Progenitor cell of endocrine pancreas (in vitro differentiated cells): ENCODE measurements around the gene HNRNPDL. TPM values are rescaled to one million over a fixed set of nuclear protein-coding genes. Genes with fewer than 3 reads are reported as not detected.

ENCODE experiments used
- DNase-seq: peaks from one replicate; pipeline ENCODE4 v3.0.0; 2021; ENCODE audit warnings: low spot score; ENCODE audit not compliant: unreplicated experiment
- H3K27ac Mint-ChIP-seq: 2 replicates; pipeline ENCODE4 v1.8.0; 2021; ENCODE audit warnings: mild to moderate bottlenecking, moderate library complexity, mixed read lengths
- H3K27me3 Mint-ChIP-seq: 2 replicates; pipeline ENCODE4 v1.8.0; 2021; ENCODE audit warnings: mixed read lengths
- H3K36me3 Mint-ChIP-seq: 2 replicates; pipeline ENCODE4 v1.8.0; 2022; ENCODE audit warnings: mixed read lengths; ENCODE audit not compliant: insufficient read depth
- H3K4me1 Mint-ChIP-seq: 2 replicates; pipeline ENCODE4 v1.8.0; 2021; ENCODE audit warnings: low read depth, mixed read lengths
- H3K4me3 Mint-ChIP-seq: 2 replicates; pipeline ENCODE4 v1.8.0; 2021; ENCODE audit warnings: low read depth, mild to moderate bottlenecking, moderate library complexity, mixed read lengths
- H3K9me3 Mint-ChIP-seq: 2 replicates; pipeline ENCODE4 v1.8.0; 2021; ENCODE audit warnings: low read depth, mixed read lengths
- total RNA-seq: library from RNA; stranded (reverse); gene quantifications from 2 replicates; pipeline ENCODE4 v1.2.1, GENCODE V29; 2021
- TF ChIP-seq, protein P1 (sequence below): fragments of 200-600 bp; sonication (generic); IDR thresholded peaks from one replicate; pipeline ENCODE4 v1.5.0; 2021; ENCODE audit warnings: antibody characterized with exemption, mild to moderate bottlenecking; ENCODE audit not compliant: unreplicated experiment

The HNRNPDL gene
- total RNA-seq, 1 donor from 2014 or later: 549 TPM

DNA sequence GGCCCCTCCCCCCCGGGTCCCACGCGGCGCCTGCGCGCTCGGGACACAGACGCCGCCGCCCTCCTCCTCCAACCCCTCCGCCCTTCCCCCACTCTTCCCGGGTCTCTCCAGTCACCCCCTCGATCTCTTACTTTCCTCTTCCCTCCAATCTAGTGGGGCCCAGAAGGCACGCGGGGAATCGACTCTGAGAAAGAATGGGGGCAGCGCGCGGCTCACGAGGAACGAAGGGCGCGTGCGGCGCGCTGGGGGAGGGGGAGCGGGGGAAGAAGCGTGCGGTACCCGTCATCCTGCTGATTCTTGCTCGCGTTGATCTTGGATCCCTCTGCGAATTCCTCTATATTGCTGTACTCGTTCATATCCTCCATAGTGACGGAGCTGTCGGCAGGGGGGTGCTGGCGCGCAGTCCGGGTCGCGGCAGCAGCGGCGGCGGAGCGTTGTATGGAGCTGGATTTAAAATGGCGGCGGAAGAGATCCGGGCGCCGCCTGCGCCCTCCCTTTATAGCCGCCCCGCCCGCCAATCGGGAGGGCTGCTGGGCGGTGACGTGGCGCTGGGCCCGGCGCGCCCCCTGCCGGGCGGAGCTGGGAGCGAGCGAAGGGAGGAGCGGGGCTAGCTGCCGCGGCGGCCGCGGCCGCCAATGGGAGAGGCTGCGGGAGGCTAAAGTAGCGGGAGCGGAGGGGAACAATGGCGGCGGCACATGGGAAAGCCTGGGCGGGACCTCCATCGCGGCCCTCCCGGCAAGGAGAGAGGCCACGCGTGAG lies 1.1 kb downstream of the HNRNPDL start:
- Mint-ChIP-seq H3K27ac (peak overlapping the region; percentile 100), H3K4me3 (peak overlapping the region; percentile 100), H3K4me1 (peaks cover 31% of the 10 kb centered on the region), H3K36me3 (peaks cover 51% of the 10 kb centered on the region), H3K27me3 (no peaks in the 10 kb centered on the region), H3K9me3 (no peaks in the 10 kb centered on the region)
- TF ChIP-seq, protein P1, sequence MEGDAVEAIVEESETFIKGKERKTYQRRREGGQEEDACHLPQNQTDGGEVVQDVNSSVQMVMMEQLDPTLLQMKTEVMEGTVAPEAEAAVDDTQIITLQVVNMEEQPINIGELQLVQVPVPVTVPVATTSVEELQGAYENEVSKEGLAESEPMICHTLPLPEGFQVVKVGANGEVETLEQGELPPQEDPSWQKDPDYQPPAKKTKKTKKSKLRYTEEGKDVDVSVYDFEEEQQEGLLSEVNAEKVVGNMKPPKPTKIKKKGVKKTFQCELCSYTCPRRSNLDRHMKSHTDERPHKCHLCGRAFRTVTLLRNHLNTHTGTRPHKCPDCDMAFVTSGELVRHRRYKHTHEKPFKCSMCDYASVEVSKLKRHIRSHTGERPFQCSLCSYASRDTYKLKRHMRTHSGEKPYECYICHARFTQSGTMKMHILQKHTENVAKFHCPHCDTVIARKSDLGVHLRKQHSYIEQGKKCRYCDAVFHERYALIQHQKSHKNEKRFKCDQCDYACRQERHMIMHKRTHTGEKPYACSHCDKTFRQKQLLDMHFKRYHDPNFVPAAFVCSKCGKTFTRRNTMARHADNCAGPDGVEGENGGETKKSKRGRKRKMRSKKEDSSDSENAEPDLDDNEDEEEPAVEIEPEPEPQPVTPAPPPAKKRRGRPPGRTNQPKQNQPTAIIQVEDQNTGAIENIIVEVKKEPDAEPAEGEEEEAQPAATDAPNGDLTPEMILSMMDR: peak; percentile 97
- DNase-seq: peak; percentile 95

DNA sequence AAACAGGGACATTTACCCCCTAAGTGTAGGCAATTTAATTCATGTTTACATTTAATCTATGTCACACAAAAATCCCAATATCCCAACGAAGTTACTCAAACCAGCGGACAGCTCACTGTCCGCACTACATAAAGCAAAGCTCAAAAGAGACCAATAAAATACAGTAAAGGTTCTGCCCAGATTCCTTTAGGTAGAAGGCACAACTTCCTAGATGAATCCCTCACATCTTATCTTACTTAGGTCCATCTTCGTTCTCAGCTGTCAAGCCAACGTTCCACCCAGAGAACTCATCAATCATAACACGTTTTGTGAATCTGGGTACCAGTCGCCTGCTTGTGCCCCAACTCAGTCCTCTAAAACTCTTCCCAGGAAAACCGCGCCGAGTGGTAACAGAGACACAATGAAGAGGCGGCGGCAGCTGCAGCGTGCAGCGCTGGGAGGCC lies 1.7 kb downstream of the HNRNPDL start:
- TF ChIP-seq, protein P1: no peak
- peaks cover 31% of the 10 kb centered on the region for H3K4me1 Mint-ChIP-seq
- H3K27me3 Mint-ChIP-seq: no peaks in the 10 kb centered on the region
- no peaks in the 10 kb centered on the region for H3K9me3 Mint-ChIP-seq
- H3K4me3 Mint-ChIP-seq: peak overlapping the region; percentile 100
- peak overlapping the region; percentile 100 for H3K27ac Mint-ChIP-seq
- no peak for DNase-seq
- peaks cover 54% of the 10 kb centered on the region for H3K36me3 Mint-ChIP-seq

DNA sequence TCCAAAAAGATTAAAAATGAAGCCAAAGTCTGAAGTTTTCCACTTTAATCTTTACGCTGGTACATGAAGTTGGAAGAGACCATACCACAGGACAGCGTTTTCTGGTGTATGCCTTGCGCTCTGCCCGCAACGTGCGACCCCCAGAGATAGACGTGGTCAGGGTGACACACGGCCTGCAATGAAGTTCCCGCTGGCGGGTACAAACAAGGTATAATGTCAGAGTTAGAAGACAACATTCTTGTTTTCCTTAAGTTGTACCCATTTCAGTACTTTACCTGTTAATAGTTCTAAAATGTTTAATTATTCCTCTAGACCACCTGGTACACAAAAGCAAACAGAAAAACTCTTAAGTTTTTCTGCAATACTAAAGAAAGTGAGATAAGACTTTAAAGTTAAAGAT lies 4.8 kb downstream of the HNRNPDL start:
- H3K27me3 Mint-ChIP-seq: no peaks in the 10 kb centered on the region
- H3K36me3 Mint-ChIP-seq: peaks cover 60% of the 10 kb centered on the region
- H3K27ac Mint-ChIP-seq: peak overlapping the region; percentile 52
- H3K4me3 Mint-ChIP-seq: peak overlapping the region; percentile 19
- H3K9me3 Mint-ChIP-seq: no peaks in the 10 kb centered on the region
- DNase-seq: no peak
- TF ChIP-seq, protein P1: no peak
- peaks cover 25% of the 10 kb centered on the region for H3K4me1 Mint-ChIP-seq

DNA sequence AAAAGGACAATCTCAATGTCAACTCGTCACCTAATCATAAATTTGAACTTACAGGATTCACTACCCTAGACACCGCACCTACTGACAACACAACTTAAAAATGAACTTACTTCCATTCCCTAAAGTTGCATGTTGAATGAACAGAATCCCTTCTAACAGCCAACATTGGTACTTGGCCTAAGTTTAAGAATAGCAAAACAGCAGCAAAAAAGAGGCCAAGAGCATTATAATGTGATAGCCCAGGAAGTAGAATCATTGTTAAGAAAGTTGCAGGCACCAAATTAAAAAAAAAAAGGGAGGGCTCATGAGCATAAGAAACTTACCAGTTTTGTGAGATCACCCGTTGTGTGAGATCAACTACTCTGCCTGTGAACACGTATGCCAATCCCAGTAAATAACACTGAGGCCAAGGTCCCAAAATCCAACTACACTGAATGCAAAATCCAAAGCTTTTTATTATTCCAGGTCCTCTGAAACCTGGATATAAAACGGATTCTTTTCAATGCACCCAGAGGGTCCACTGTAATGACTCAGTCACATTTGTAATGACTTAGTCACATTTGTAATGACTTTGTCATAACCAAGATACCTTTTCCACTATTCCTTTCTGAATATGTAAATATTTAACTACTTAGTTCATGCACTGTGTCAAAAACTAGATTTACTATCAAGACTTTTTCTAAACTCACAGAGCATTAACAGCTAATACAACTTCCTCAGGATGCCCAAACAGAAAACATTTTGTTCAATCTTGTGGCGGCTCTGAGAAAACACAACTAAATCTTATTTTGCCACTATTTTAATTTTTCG lies 6.8 kb downstream of the HNRNPDL start:
- peak overlapping the region; percentile 91 for H3K27ac Mint-ChIP-seq
- DNase-seq: no peak
- TF ChIP-seq, protein P1: no peak
- no peaks in the 10 kb centered on the region for H3K9me3 Mint-ChIP-seq
- no peak overlapping the region for H3K4me3 Mint-ChIP-seq
- H3K36me3 Mint-ChIP-seq: peaks cover 54% of the 10 kb centered on the region
- no peaks in the 10 kb centered on the region for H3K27me3 Mint-ChIP-seq
- H3K4me1 Mint-ChIP-seq: peaks cover 25% of the 10 kb centered on the region

DNA sequence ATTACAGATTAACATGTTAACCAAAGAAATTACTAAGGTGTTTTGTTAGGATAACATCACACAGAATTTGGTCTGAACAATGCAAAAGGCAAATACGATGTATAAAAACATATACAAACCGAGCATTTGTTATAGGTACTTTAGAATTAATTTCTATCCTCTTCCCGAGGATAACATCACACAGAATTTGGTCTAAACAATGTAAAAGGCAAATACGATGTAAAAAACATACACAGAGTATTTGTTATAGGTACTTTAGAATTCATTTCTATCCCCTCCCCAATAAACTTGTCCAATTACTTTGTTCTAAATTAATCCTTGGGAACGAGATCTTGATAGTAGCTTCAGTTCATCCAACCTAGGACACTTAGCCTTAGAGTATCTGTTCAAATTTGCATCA lies 7.6 kb downstream of the HNRNPDL start:
- H3K4me3 Mint-ChIP-seq: no peak overlapping the region
- peaks cover 20% of the 10 kb centered on the region for H3K4me1 Mint-ChIP-seq
- no peaks in the 10 kb centered on the region for H3K27me3 Mint-ChIP-seq
- no peaks in the 10 kb centered on the region for H3K9me3 Mint-ChIP-seq
- H3K27ac Mint-ChIP-seq: peak overlapping the region; percentile 24
- H3K36me3 Mint-ChIP-seq: peaks cover 46% of the 10 kb centered on the region
- TF ChIP-seq, protein P1: no peak
- no peak for DNase-seq
